Muscle layer of duodenum (tissue), 2 donors: ENCODE measurements around the gene FADS6.

ENCODE experiments used
- H3K27ac ChIP-seq: one replicate; pipeline ENCODE4 v1.7.0; 2013; ENCODE audit warnings: mild to moderate bottlenecking, low read length
- H3K27me3 ChIP-seq: one replicate; pipeline ENCODE4 v1.7.0; 2013; ENCODE audit warnings: low read depth, mild to moderate bottlenecking, control low read depth, low read length
- H3K36me3 ChIP-seq, 2 donors: one replicate each; pipeline ENCODE4 v1.7.0; 2013; ENCODE audit warnings: low read length in 2 of 2, control low read depth in 1 of 2, mild to moderate bottlenecking in 1 of 2; ENCODE audit not compliant: insufficient read depth in 2 of 2, control insufficient read depth in 1 of 2
- H3K4me1 ChIP-seq, 2 donors: one replicate each; pipeline ENCODE4 v1.7.0; 2013; ENCODE audit warnings: low read length in 2 of 2, mild to moderate bottlenecking in 2 of 2, control low read depth in 1 of 2, moderate library complexity in 1 of 2; ENCODE audit not compliant: insufficient read depth in 2 of 2, control insufficient read depth in 1 of 2
- H3K4me3 ChIP-seq, 2 donors: one replicate each; pipeline ENCODE4 v1.7.0; 2013; ENCODE audit warnings: low read length in 2 of 2, low read depth in 1 of 2, mild to moderate bottlenecking in 1 of 2
- H3K9me3 ChIP-seq, 2 donors: one replicate each; pipeline ENCODE4 v1.7.0; 2013; ENCODE audit warnings: low read length in 2 of 2, control low read depth in 1 of 2, mild to moderate bottlenecking in 1 of 2; ENCODE audit not compliant: control insufficient read depth in 1 of 2
- donor health status: healthy.

The FADS6 gene

GRCh38 chr17:74903034-74903433 lies 9.6 kb upstream of the FADS6 start:
- peaks cover 6% of the 10 kb centered on the region for H3K27me3 ChIP-seq
- H3K27ac ChIP-seq: no peak overlapping the region
- no peaks in the 10 kb centered on the region for H3K4me1 ChIP-seq
- no peaks in the 10 kb centered on the region for H3K9me3 ChIP-seq
- H3K36me3 ChIP-seq: no peaks in the 10 kb centered on the region
- H3K4me3 ChIP-seq: no peak overlapping the region

DNA sequence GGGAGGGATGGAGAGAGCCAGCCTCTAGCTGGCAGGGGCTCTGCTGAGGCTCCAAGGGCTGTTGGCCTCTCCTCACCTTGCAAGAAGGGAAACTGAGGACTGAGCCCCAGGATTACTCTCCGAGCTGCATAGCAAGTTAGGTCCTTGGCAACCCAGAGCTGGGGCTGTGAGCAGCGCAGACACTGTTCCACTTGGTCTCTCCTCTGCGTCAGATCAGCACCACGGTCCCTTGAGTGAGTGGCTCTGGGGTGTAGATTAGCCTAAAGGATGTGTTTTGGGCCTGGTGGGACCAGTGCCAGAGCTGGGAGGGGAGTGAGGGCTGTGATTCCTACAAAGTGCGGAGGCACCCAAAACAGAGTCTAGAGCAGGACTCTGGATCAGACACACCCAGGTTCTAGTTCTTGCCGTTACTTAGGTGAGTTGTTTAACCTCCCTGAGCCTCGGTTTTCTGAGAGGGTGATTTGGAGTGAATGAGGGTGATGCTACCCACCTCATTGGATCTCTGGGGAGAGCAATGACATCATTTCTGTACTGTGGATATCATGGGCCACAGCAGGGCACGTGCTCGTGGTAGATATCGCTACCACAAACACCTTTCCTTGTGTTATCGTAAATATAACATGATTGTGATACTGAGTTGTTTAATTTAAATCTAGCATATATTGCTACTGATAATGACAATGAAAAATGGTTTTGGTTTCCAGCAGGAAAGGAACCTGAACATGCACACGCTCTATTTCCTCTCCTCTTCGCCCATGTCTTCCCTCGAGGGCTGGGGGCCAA lies 8.1 kb upstream of the FADS6 start:
- Histone ChIP-seq H3K36me3 (no peaks in the 10 kb centered on the region), H3K27me3 (peaks cover 6% of the 10 kb centered on the region), H3K4me1 (no peaks in the 10 kb centered on the region), H3K27ac (no peak overlapping the region), H3K9me3 (no peaks in the 10 kb centered on the region), H3K4me3 (no peak overlapping the region)

DNA sequence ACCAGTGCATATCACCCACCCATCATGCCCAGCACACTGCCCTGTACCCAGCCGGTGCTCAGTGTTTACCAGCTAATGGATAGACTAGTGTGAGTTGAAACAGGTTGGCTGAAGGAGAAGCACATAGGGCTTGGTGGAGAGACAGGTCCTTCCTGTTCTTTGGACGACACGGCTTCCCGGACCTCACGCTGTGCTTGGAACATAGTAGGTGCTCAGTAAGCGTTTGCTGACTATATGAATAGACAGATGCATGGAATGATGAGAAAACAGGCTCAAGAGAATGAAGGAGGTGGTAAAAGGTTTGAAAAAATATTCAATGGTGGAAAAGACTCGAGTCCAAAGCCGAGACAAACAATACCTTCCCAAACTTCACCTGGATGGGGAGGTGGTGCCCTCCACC lies 6.8 kb upstream of the FADS6 start:
- H3K27me3 ChIP-seq: peaks cover 6% of the 10 kb centered on the region
- H3K36me3 ChIP-seq: no peaks in the 10 kb centered on the region
- no peaks in the 10 kb centered on the region for H3K9me3 ChIP-seq
- H3K27ac ChIP-seq: no peak overlapping the region
- no peak overlapping the region for H3K4me3 ChIP-seq
- no peaks in the 10 kb centered on the region for H3K4me1 ChIP-seq

- no peaks in the 10 kb centered on the region for H3K9me3 ChIP-seq
- H3K4me1 ChIP-seq: peaks cover 0 to 4% of the 10 kb centered on the region in 2 donors
- H3K27ac ChIP-seq: no peak overlapping the region
- no peaks in the 10 kb centered on the region for H3K36me3 ChIP-seq
- H3K4me3 ChIP-seq: no peak overlapping the region
- H3K27me3 ChIP-seq: peaks cover 7% of the 10 kb centered on the region
These were observed 5.0 kb upstream of the FADS6 start for GRCh38 chr17:74898376-74898946.

GRCh38 chr17:74893936-74894671 lies 671 bp upstream of the FADS6 start:
- Histone ChIP-seq H3K4me3 (peak overlapping the region in 1 of 2 donors; percentile 58), H3K9me3 (no peaks in the 10 kb centered on the region), H3K27me3 (peaks cover 22% of the 10 kb centered on the region), H3K4me1 (peaks cover 0 to 13% of the 10 kb centered on the region in 2 donors), H3K36me3 (no peaks in the 10 kb centered on the region), H3K27ac (no peak overlapping the region)

DNA sequence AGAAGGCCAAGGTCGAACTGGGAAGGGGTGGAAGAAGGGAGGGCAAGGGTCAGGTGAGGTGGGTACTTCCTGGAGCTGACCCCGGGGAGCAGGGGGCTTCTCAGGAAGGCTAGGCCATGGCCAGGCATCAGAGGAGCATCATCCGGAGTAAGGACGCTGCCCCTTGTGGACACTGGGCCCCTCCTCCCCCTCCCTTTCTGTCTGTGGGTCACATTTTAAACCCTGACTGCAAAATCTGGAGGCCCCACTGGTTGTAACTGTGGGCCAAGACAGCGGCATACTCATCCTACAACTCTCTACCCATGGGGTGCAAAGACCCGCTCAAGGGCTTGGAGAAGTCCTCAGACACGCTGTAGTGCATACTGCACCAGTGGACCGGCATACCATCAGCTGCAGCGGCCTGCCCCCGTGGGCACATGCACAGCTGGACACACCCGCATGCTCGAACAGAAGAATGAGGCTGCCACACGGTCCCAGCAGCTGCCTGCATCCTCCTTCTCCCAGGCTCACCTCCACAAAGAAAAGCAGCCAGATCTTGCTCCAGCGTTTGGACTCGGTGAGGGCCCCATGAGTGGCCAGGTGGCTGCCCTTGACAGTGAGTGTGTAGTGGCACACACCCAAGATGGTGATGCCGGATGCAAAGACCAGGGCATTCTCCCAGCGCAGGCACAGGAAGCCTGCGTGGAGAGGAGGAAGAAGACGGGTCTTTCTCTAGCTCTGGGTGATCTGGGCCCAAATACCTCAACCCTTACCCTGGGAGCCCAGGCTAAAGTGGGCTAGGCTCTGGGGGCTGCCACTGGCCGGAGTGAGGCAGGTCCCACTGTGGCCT lies 1.2 kb downstream of the FADS6 start:
- H3K4me3 ChIP-seq: no peak overlapping the region
- H3K36me3 ChIP-seq: no peaks in the 10 kb centered on the region
- H3K4me1 ChIP-seq: peaks cover 0 to 13% of the 10 kb centered on the region in 2 donors
- no peak overlapping the region for H3K27ac ChIP-seq
- peaks cover 22% of the 10 kb centered on the region for H3K27me3 ChIP-seq
- no peaks in the 10 kb centered on the region for H3K9me3 ChIP-seq

DNA sequence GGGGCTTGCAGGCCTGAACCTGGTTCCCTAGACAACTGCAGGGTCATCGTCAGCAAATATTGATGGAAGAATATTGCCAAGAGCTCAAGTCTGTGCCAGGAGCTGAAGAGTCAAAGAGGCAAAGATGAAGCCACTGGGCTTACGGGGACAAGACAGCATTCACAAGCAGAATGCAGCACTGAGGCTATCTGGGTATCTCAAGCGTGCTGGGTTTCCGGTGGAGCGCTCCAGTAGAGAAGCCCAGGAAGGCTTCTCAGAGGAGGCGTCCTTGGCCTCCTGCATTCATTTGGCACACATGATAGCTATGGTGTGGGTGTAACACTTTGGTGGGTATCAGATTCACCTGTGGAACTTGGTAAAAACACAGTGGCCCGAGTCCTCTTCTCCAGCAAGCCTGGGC lies 2.9 kb downstream of the FADS6 start:
- no peaks in the 10 kb centered on the region for H3K9me3 ChIP-seq
- no peaks in the 10 kb centered on the region for H3K36me3 ChIP-seq
- H3K4me3 ChIP-seq: no peak overlapping the region
- H3K27me3 ChIP-seq: peaks cover 23% of the 10 kb centered on the region
- H3K27ac ChIP-seq: no peak overlapping the region
- H3K4me1 ChIP-seq: peaks cover 0 to 13% of the 10 kb centered on the region in 2 donors

GRCh38 chr17:74888469-74888868 lies 5.0 kb downstream of the FADS6 start:
- no peak overlapping the region for H3K4me3 ChIP-seq
- no peaks in the 10 kb centered on the region for H3K9me3 ChIP-seq
- peaks cover 0 to 9% of the 10 kb centered on the region in 2 donors for H3K4me1 ChIP-seq
- H3K27ac ChIP-seq: no peak overlapping the region
- H3K27me3 ChIP-seq: peaks cover 18% of the 10 kb centered on the region
- H3K36me3 ChIP-seq: no peaks in the 10 kb centered on the region

GRCh38 chr17:74883241-74883745 lies 10.1 kb downstream of the FADS6 start:
- Histone ChIP-seq H3K36me3 (no peaks in the 10 kb centered on the region), H3K27ac (no peak overlapping the region), H3K27me3 (peaks cover 3% of the 10 kb centered on the region), H3K4me1 (no peaks in the 10 kb centered on the region), H3K9me3 (no peaks in the 10 kb centered on the region), H3K4me3 (no peak overlapping the region)

DNA sequence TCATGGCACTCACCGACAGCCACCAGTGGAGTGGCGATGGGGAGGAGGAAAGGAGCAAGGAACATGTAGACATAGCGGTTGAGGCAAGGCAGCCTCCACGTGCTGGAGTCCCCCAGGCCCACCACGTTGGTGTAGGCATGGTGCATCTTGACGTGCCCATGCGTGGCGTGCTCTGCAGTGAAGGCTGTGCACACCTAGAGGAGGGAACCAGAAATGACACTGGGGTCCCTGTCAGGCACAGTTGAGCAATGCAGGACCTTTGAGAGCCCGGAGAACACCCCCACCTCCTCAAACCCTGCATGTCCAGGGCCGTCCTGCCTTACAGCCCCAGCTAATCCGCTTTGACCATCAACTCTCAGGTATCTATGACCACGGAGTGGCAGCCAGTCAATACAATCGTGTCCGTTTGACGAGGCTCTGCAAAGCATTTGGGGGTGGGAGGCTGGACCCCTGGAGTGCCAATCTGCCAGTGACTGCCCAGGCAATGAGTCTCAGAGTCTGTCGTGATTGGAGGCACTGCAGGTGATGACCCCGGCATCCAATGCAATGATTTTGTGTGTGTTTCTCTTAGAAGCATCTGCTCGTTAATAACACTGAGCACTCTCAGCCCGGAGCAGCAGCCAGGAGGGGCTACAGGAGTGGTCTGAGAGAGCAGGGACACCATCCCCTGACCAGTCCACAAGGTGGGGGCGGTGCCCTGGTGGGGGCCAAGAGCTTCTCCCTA lies 10.8 kb downstream of the FADS6 start:
- Histone ChIP-seq H3K4me1 (no peaks in the 10 kb centered on the region), H3K27ac (no peak overlapping the region), H3K9me3 (no peaks in the 10 kb centered on the region), H3K4me3 (no peak overlapping the region), H3K36me3 (no peaks in the 10 kb centered on the region), H3K27me3 (peaks cover 3% of the 10 kb centered on the region)
